Measurements from ENCODE around the gene CMTM6. TPM values are rescaled to one million over a fixed set of nuclear protein-coding genes. Genes with fewer than 3 reads are reported as not detected.

Gene CMTM6
- total and polyA plus RNA-seq, 9 of the 15 experiments (the other 6 are each of a cell fraction or from before 2014, with no cell fraction given), result 8.9 to 39.7 (median 19.5) TPM

GRCh38 chr3:32506466-32506865 is 3.8 kb upstream of the CMTM6 start:
- no peak for DNase-seq (ENCODE audit: extremely low read depth in 1 of 4, low spot score in 3 of 4)
- no peaks in the 10 kb centered on the region for H3K36me3 ChIP-seq (ENCODE audit: control insufficient read depth, insufficient read depth, low read length)
- 22% methylated on average over 4 of the region's 4 CpGs for WGBS (ENCODE audit: insufficient coverage, low coverage, missing lambda C conversion rate)
- TF ChIP-seq SMAD4 (CRISPR knock-in tag; conservative IDR thresholded peaks at IDR 0.05), result no peak
- no peak for TF ChIP-seq ZNF75A (CRISPR knock-in tag; IDR thresholded peaks at IDR 0.05)
- TF ChIP-seq ZMIZ1 (IDR thresholded peaks at IDR 0.05; ENCODE audit: low read depth in 2 of 2, low read length in 2 of 2), result no peak
- no peak for TF ChIP-seq OTX1 (CRISPR knock-in tag; IDR thresholded peaks at IDR 0.05)
- no peak for TF ChIP-seq RFX7 (CRISPR knock-in tag; IDR thresholded peaks at IDR 0.05)
- TF ChIP-seq BRCA1 (IDR thresholded peaks at IDR 0.05), result no peak
- TF ChIP-seq BRCA1 (CRISPR knock-in tag; IDR thresholded peaks at IDR 0.05), result no peak
- TF ChIP-seq KLF13 (tag; IDR thresholded peaks at IDR 0.05; ENCODE audit: borderline replicate concordance, low read depth), result no peak
- TF ChIP-seq RBBP5 (IDR thresholded peaks at IDR 0.05; ENCODE audit: borderline replicate concordance, insufficient read depth, low read length, poor library complexity, severe bottlenecking), result no peak
- no peak overlapping the region for H3K9ac ChIP-seq (ENCODE audit: insufficient read depth in 1 of 2, low read depth in 2 of 2, low read length in 2 of 2)
- no peaks in the 10 kb centered on the region for H3K9me3 ChIP-seq (replicated peaks; ENCODE audit: control insufficient read depth, insufficient read depth, low read depth, low read length)
- ChIA-PET CTCF (ENCODE audit: low intra/inter-chr PET ratio) (no interaction called here), POLR2A (interaction anchor here (0.9 to 1.3 kb wide), 2 partner anchors 12 to 328 kb away, joined by 3 to 5 read pairs; no protein-coding TSS in a partner anchor)
- intact Hi-C loops (cut with micrococcal nuclease) (no loop called here), in situ Hi-C loops (cut with MboI) (loop anchor here (5.0 kb wide), 1 partner anchor 426 kb away; no protein-coding TSS in a partner anchor)
- peaks cover 0 to under 1% of the 10 kb centered on the region in 2 experiments; a peak in 1 of 5 replicates for H3K4me1 ChIP-seq (replicated peaks in 1 of 2; ENCODE audit: control insufficient read depth in 2 of 2, insufficient read depth in 2 of 2, low read length in 2 of 2)
- no peaks in the 10 kb centered on the region for H3K27me3 ChIP-seq (ENCODE audit: control insufficient read depth in 2 of 2, insufficient read depth in 2 of 2, low read length in 2 of 2)
- H3K27ac ChIP-seq (ENCODE audit: extremely low read depth, low read depth, low read length), result no peak overlapping the region
- H2AFZ ChIP-seq (ENCODE audit: low read depth, low read length), result peak overlapping the region; percentile 10
- no peaks in the 10 kb centered on the region for H3K9me1 ChIP-seq (ENCODE audit: control insufficient read depth, insufficient read depth, low read length)
- no peak for ATAC-seq
- H3K4me2 ChIP-seq (ENCODE audit: insufficient read depth, low read length), result no peak overlapping the region
- no peak overlapping the region for H3K4me3 ChIP-seq
- peaks cover 2% of the 10 kb centered on the region for H4K20me1 ChIP-seq (replicated peaks; ENCODE audit: control insufficient read depth, insufficient read depth, low read length)
- BruUV-seq (replicated peaks), result no TSS peak
- peaks cover 11% of the 10 kb centered on the region for H3K79me2 ChIP-seq (ENCODE audit: control insufficient read depth, insufficient read depth, low read length)
- no peak for FAIRE-seq

Data from K562 (cell line).